Dendritic cell treated with granulocyte-macrophage colony-stimulating factor and Interleukin-4, amounts not matched to agents 40 ng/mL and 50 ng/mL, for 4 days (primary cell): ENCODE data around the gene TRIM71.
A peak's percentile ranks its signal among the peaks of the same experiment; 100 is the strongest.
"Not testable (repeated sequence)": the region's sequence is repeated elsewhere in the genome, so short reads cannot be mapped to it uniquely, and the experiment has no call there.

Experiments used
- H3K27ac Mint-ChIP-seq: one replicate; pipeline ENCODE4 v1.8.0; 2022; ENCODE audit warnings: mild to moderate bottlenecking, mixed read lengths
- H3K27me3 Mint-ChIP-seq: one replicate; pipeline ENCODE4 v1.8.0; 2022; ENCODE audit warnings: mild to moderate bottlenecking, mixed read lengths
- H3K36me3 Mint-ChIP-seq: one replicate; pipeline ENCODE4 v1.8.0; 2022; ENCODE audit warnings: low read depth, mixed read lengths
- H3K4me1 Mint-ChIP-seq: one replicate; pipeline ENCODE4 v1.8.0; 2022; ENCODE audit warnings: low read depth, mixed read lengths
- H3K4me3 Mint-ChIP-seq: one replicate; pipeline ENCODE4 v1.8.0; 2022; ENCODE audit warnings: mild to moderate bottlenecking, moderate library complexity, mixed read lengths
- H3K9me3 Mint-ChIP-seq: one replicate; pipeline ENCODE4 v1.8.0; 2022; ENCODE audit warnings: mixed read lengths
- intact Hi-C: fragments of 100-400 bp; cut with micrococcal nuclease; formaldehyde crosslinking; loops from one replicate; pipeline ENCODE4 v1.15.0; 2022

Gene TRIM71

DNA sequence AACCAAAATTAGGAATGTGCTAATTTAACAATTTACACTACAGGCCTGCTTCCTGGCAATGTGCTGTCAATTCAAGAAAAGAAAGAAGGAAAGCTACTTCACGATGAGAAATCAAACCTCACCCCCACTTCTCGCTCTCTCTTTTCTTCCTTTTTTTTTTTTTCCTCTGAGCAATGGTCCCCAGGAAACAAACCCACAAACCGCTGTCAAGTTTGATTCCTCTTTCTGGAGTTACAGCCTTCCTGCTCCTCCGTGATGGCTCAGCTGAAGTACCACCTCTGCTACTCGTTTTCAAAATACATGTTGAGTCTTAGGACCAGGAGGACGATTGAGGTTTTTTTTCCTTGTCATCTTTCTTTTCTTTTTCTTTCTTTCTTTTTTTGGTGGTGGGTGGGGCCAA, 3.4 kb upstream of the TRIM71 start:
- H3K36me3 Mint-ChIP-seq: no peaks in the 10 kb centered on the region
- peaks cover 47% of the 10 kb centered on the region for H3K4me1 Mint-ChIP-seq
- intact Hi-C loops: no loop called here
- peaks cover 36% of the 10 kb centered on the region for H3K27me3 Mint-ChIP-seq
- peak overlapping the region; percentile 26 for H3K27ac Mint-ChIP-seq
- H3K9me3 Mint-ChIP-seq: no peaks in the 10 kb centered on the region
- peak overlapping the region; percentile 27 for H3K4me3 Mint-ChIP-seq

DNA sequence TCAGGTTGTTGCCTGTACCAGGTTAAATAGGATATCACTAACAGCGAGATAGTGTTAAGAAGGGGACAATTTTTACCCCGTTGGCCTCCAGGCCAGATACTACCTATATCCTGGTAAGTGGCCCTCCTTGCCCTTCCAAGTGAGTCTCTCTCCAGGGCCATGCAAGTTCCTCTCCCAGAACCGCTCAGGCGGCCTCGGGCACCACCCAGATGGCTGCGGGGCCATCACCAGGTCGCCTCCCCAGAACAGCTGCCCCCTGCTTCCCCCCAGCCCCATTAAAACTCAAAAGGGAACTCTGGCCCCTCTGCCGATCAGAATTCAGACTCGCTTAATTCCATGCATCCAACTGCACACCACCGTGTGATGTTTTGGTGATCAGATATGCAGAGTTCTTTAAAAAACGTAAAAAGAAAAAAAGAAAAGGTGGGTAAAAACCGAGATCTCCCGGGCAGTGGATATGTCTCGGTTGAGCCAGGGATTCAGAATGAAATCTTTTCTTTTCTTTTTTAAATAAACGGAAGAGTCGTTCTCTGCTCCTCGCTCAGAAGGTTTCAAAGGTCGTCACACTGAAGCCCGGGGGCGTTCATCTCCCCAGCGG, 1.9 kb upstream of the TRIM71 start:
- peak overlapping the region; percentile 90 for H3K4me3 Mint-ChIP-seq
- peaks cover 48% of the 10 kb centered on the region for H3K27me3 Mint-ChIP-seq
- intact Hi-C loops: no loop called here
- H3K27ac Mint-ChIP-seq: no peak overlapping the region
- no peaks in the 10 kb centered on the region for H3K9me3 Mint-ChIP-seq
- peaks cover 47% of the 10 kb centered on the region for H3K4me1 Mint-ChIP-seq
- H3K36me3 Mint-ChIP-seq: no peaks in the 10 kb centered on the region

GRCh38 chr3:32816439-32817256, 1.1 kb upstream of the TRIM71 start:
- peak overlapping the region; percentile 90 for H3K4me3 Mint-ChIP-seq
- intact Hi-C loops: no loop called here
- no peaks in the 10 kb centered on the region for H3K9me3 Mint-ChIP-seq
- H3K27ac Mint-ChIP-seq: peak overlapping the region; percentile 48
- no peaks in the 10 kb centered on the region for H3K36me3 Mint-ChIP-seq
- peaks cover 54% of the 10 kb centered on the region for H3K27me3 Mint-ChIP-seq
- peaks cover 47% of the 10 kb centered on the region for H3K4me1 Mint-ChIP-seq

DNA sequence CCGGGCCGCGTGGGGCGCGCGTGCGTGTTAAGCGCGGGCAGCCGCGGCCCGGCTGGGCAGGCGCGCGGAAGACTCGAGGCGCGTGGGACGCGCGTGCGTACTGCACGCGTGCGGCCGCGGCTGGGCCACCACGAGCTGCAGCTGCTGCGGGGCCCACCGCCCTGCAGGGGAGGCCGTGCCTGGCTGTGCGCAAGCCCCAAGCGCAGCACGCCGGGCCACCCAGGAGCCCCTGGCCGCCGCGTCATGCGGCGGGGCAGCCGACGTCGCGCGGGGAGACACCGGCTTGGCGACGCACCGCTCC, 590 bp upstream of the TRIM71 start:
- peaks cover 47% of the 10 kb centered on the region for H3K4me1 Mint-ChIP-seq
- H3K9me3 Mint-ChIP-seq: no peaks in the 10 kb centered on the region
- peak overlapping the region; percentile 90 for H3K4me3 Mint-ChIP-seq
- H3K27me3 Mint-ChIP-seq: peaks cover 54% of the 10 kb centered on the region
- intact Hi-C loops: no loop called here
- H3K27ac Mint-ChIP-seq: no peak overlapping the region
- no peaks in the 10 kb centered on the region for H3K36me3 Mint-ChIP-seq

GRCh38 chr3:32818229-32818969, 602 bp downstream of the TRIM71 start:
- peak overlapping the region; percentile 83 for H3K4me3 Mint-ChIP-seq
- no peaks in the 10 kb centered on the region for H3K9me3 Mint-ChIP-seq
- peaks cover 47% of the 10 kb centered on the region for H3K4me1 Mint-ChIP-seq
- intact Hi-C loops: no loop called here
- H3K36me3 Mint-ChIP-seq: no peaks in the 10 kb centered on the region
- H3K27me3 Mint-ChIP-seq: peaks cover 54% of the 10 kb centered on the region
- peak overlapping the region; percentile 72 for H3K27ac Mint-ChIP-seq

- H3K36me3 Mint-ChIP-seq: no peaks in the 10 kb centered on the region
- peaks cover 56% of the 10 kb centered on the region for H3K27me3 Mint-ChIP-seq
- intact Hi-C loops: no loop called here
- H3K27ac Mint-ChIP-seq: no peak overlapping the region
- peaks cover 47% of the 10 kb centered on the region for H3K4me1 Mint-ChIP-seq
- no peaks in the 10 kb centered on the region for H3K9me3 Mint-ChIP-seq
- peak overlapping the region; percentile 69 for H3K4me3 Mint-ChIP-seq
Observed at GRCh38 chr3:32818970-32819511, 1.2 kb downstream of the TRIM71 start.

- Mint-ChIP-seq H3K27me3 (peaks cover 56% of the 10 kb centered on the region), H3K4me1 (peaks cover 40% of the 10 kb centered on the region), H3K9me3 (no peaks in the 10 kb centered on the region), H3K4me3 (no peak overlapping the region), H3K36me3 (no peaks in the 10 kb centered on the region), H3K27ac (no peak overlapping the region)
- intact Hi-C loops: no loop called here
Observed at GRCh38 chr3:32819551-32820348, 2.0 kb downstream of the TRIM71 start.

DNA sequence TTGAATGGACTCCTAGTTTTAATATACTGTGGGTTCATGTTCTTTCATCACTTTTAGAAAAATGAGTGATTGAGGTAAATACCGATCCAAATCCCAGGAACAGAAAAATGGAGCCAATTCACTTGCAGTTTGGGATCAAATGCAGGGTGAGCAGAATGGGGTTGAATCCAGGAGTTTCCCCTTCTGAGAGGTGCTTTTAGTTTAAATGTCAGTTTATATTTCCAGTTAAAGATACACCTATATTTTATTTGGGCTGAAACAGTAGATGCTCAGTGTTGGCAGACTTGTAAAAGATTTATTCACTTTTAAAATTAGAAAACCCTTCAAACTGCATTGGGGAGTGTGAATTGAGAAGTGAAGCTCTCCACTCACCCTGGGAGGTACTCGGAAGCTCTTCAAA, 2.6 kb downstream of the TRIM71 start:
- H3K4me1 Mint-ChIP-seq: peaks cover 33% of the 10 kb centered on the region
- H3K4me3 Mint-ChIP-seq: no peak overlapping the region
- H3K27ac Mint-ChIP-seq: no peak overlapping the region
- H3K36me3 Mint-ChIP-seq: no peaks in the 10 kb centered on the region
- peaks cover 55% of the 10 kb centered on the region for H3K27me3 Mint-ChIP-seq
- no peaks in the 10 kb centered on the region for H3K9me3 Mint-ChIP-seq
- intact Hi-C loops: no loop called here

DNA sequence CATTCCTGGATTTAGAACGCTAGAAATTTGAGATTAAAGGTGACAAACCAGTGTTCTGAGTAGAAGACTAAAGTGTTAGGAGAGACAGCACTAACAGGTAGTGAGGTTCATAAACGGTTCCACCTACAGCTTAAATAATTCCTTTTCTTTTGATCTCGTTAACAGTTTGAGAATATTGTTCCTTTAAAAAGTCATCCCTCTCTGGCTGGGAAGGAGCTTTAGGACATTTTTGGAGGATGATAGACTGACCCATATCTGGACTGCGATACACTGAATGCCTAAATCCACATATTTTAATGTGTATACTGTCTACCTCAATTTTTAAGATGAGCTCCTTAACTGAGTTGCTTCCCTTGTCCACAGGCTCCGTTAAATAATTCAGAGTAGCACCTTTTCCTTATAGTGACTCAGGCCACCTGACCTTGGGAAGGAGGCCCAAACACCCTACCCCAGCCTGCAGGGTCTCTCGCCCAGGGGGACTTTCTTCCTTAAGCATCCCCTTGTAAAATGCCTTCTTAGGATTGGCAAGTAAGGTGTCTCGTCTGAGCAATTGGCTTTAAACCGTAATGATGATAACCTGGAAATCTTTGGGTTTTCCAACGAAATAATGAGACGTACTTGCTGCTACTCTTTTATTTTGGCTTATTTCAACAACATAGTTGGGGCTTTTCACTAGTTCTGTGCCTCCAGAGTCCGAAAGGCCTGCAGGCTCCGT, 3.3 kb downstream of the TRIM71 start:
- Mint-ChIP-seq H3K36me3 (no peaks in the 10 kb centered on the region), H3K27me3 (peaks cover 48% of the 10 kb centered on the region), H3K9me3 (no peaks in the 10 kb centered on the region), H3K27ac (no peak overlapping the region), H3K4me3 (no peak overlapping the region), H3K4me1 (peaks cover 26% of the 10 kb centered on the region)
- intact Hi-C loops: no loop called here

DNA sequence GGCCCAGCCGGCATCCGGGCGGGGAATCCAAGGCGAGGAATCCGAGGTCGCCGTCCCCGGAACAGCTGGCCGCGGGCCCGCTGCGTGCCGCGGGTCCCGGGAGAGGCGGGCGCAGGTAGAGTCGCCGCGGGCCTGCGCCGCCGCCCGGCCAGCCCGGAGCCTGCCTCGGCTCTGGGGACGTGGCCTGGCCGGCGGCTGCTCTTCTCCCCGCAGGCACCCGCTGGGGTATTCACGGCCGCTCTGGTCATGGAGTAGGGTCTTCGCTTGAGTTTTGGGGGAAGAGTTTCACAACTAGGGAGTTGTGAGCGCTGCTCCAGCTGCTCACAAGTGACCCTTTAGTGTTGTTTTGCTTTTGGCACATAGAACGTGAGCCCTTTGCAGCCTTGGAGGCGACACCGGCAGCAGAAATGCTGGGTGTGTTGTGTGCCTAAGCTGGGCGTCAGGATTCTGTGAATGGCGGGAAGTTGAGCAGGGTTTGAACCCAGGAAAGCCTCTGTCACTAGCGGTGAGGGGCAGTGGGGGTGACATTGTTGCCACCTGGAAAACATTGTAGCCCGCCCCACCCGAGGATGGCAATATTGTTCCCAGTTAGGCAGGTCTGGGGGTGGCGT, 4.0 kb downstream of the TRIM71 start:
- Mint-ChIP-seq H3K4me1 (peaks cover 19% of the 10 kb centered on the region), H3K36me3 (no peaks in the 10 kb centered on the region), H3K27ac (no peak overlapping the region), H3K4me3 (no peak overlapping the region), H3K27me3 (peaks cover 42% of the 10 kb centered on the region), H3K9me3 (no peaks in the 10 kb centered on the region)
- intact Hi-C loops: no loop called here

- no peaks in the 10 kb centered on the region for H3K36me3 Mint-ChIP-seq
- peaks cover 33% of the 10 kb centered on the region for H3K27me3 Mint-ChIP-seq
- H3K9me3 Mint-ChIP-seq: no peaks in the 10 kb centered on the region
- peaks cover 9% of the 10 kb centered on the region for H3K4me1 Mint-ChIP-seq
- H3K4me3 Mint-ChIP-seq: no peak overlapping the region
- H3K27ac Mint-ChIP-seq: no peak overlapping the region
- intact Hi-C loops: no loop called here
Observed at GRCh38 chr3:32822609-32823498, 5.1 kb downstream of the TRIM71 start.

GRCh38 chr3:32823641-32824184, 5.9 kb downstream of the TRIM71 start:
- intact Hi-C loops, H3K4me3 Mint-ChIP-seq, H3K27ac Mint-ChIP-seq, H3K4me1 Mint-ChIP-seq, H3K9me3 Mint-ChIP-seq, H3K36me3 Mint-ChIP-seq: not testable (repeated sequence)
- H3K27me3 Mint-ChIP-seq: peaks cover 27% of the 10 kb centered on the region
